HFFc6 (cell line): ENCODE results near the gene HSCB. TPM values are rescaled to one million over a fixed set of nuclear protein-coding genes. Genes with fewer than 3 reads are reported as not detected.
"Not testable (repeated sequence)": the region's sequence is repeated elsewhere in the genome, so short reads cannot be mapped to it uniquely, and the experiment has no call there.

Experiments
- DNase-seq: peaks from one replicate; pipeline ENCODE4 v3.0.0-alpha.2; 2018
- H3K27ac Mint-ChIP-seq: 2 replicates; pipeline ENCODE4 v1.8.0; 2020; ENCODE audit warnings: mild to moderate bottlenecking, mixed read lengths
- H3K27me3 Mint-ChIP-seq: 2 replicates; pipeline ENCODE4 v1.8.0; 2021; ENCODE audit warnings: mild to moderate bottlenecking, moderate library complexity, mixed read lengths; ENCODE audit not compliant: insufficient read depth
- H3K36me3 Mint-ChIP-seq: 2 replicates; pipeline ENCODE4 v1.8.0; 2021; ENCODE audit warnings: low read depth, mixed read lengths
- H3K4me1 Mint-ChIP-seq: 2 replicates; pipeline ENCODE4 v1.8.0; 2020; ENCODE audit warnings: low read depth, mixed read lengths
- H3K4me3 Mint-ChIP-seq: 2 replicates; pipeline ENCODE4 v1.8.0; 2020; ENCODE audit warnings: mild to moderate bottlenecking, moderate library complexity, mixed read lengths
- H3K9me3 Mint-ChIP-seq: 2 replicates; pipeline ENCODE4 v1.8.0; 2020; ENCODE audit warnings: mild to moderate bottlenecking, mixed read lengths
- CTCF ChIP-seq: fragments of 200-600 bp; sonication (generic); IDR thresholded peaks from 2 replicates; pipeline ENCODE4 v1.5.0; 2021; ENCODE audit warnings: antibody characterized with exemption, mild to moderate bottlenecking
- total RNA-seq, 6 experiments: library from RNA; stranded (reverse); fragmentation: NEBNext Ultra II Directional; extraction: Animal tissue kit (Norgen Biotek cat#: 25700); gene quantifications; 2 replicates in 1 of 6; 3 replicates in 5 of 6; pipeline ENCODE4 v1.2.3, GENCODE V29; 2021

Gene HSCB
- total RNA-seq, 6 experiments from 2014 or later, result 15.2 to 18.3 (median 16.5) TPM

DNA sequence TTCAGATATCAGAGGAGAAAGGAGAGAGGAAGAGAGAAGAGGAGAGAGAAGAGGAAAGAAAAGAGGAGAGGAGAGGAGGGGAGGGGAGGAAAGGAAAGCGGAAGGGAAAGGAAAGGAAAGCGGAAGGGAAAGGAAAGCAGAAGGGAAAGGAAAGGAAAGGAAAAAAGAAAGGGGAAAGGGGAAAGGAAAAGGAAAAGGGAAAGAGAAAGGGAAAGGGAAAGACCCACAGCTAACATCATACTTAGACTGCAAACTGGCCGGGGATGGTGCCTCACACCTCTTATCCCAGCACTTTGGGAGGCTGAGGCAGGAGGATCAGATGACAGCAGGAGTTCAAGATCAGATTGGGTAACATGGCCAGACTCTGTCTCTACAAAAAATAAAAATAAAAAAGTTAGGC, 11.7 kb upstream of the HSCB start:
- Mint-ChIP-seq H3K4me1 (peaks cover 5% of the 10 kb centered on the region; the same call in 1 of the 2 replicates), H3K4me3 (no peak overlapping the region), H3K27me3 (peaks cover 1% of the 10 kb centered on the region; the same call in 1 of the 2 replicates), H3K27ac (peak overlapping the region; percentile 36; the same call in 1 of the 2 replicates), H3K36me3 (no peaks in the 10 kb centered on the region), H3K9me3 (no peaks in the 10 kb centered on the region)
- TF ChIP-seq CTCF, result no peak
- no peak for DNase-seq

DNA sequence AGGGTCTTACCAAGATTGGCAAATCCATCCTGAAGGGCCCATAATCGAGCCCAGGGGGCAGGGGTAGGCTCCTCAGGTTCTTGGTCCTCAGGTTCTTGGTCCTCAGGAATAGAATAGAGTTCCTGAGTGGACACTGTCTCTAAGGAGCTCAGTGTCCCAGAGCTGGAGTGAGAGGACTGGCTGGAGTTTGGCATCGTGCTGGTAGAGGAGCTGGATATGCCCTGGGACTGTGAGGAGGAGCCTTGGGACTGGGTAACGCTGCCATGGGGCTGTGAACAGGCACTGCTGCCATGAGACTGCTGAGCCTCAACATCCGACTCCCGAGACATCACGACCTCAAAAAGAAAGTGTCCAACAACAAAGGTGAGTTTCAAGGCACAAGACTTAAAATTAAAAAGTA, 7.4 kb upstream of the HSCB start:
- no peaks in the 10 kb centered on the region for H3K9me3 Mint-ChIP-seq
- no peak for DNase-seq

GRCh38 chr22:28736301-28737155, 5.3 kb upstream of the HSCB start:
- H3K4me3 Mint-ChIP-seq, result no peak overlapping the region
- no peaks in the 10 kb centered on the region for H3K36me3 Mint-ChIP-seq
- H3K27me3 Mint-ChIP-seq, result peaks cover 1% of the 10 kb centered on the region; the same call in 1 of the 2 replicates
- no peaks in the 10 kb centered on the region for H3K9me3 Mint-ChIP-seq
- no peak for TF ChIP-seq CTCF
- H3K27ac Mint-ChIP-seq, result no peak overlapping the region
- H3K4me1 Mint-ChIP-seq, result peaks cover 25% of the 10 kb centered on the region
- DNase-seq, result no peak

More for the DNA sequence above, 7.4 kb upstream of the HSCB start:
- Mint-ChIP-seq H3K4me3 (no peak overlapping the region), H3K27ac (no peak overlapping the region), H3K36me3 (no peaks in the 10 kb centered on the region), H3K27me3 (peaks cover 1% of the 10 kb centered on the region; the same call in 1 of the 2 replicates), H3K4me1 (peaks cover 16% of the 10 kb centered on the region)
- TF ChIP-seq CTCF, result no peak

GRCh38 chr22:28737701-28738100, 4.1 kb upstream of the HSCB start:
- TF ChIP-seq CTCF, result no peak

GRCh38 chr22:28738876-28739275, 3.0 kb upstream of the HSCB start:
- H3K9me3 Mint-ChIP-seq, H3K36me3 Mint-ChIP-seq, DNase-seq, H3K27me3 Mint-ChIP-seq, H3K4me3 Mint-ChIP-seq, H3K27ac Mint-ChIP-seq: not testable (repeated sequence)
- H3K4me1 Mint-ChIP-seq, result peaks cover 41% of the 10 kb centered on the region

More at GRCh38 chr22:28737701-28738100, 4.1 kb upstream of the HSCB start:
- H3K36me3 Mint-ChIP-seq, result no peaks in the 10 kb centered on the region
- no peaks in the 10 kb centered on the region for H3K9me3 Mint-ChIP-seq
- no peak for DNase-seq
- peaks cover 5% of the 10 kb centered on the region; the same call in 1 of the 2 replicates for H3K27me3 Mint-ChIP-seq
- H3K4me1 Mint-ChIP-seq, result peaks cover 29% of the 10 kb centered on the region
- no peak overlapping the region for H3K27ac Mint-ChIP-seq
- no peak overlapping the region for H3K4me3 Mint-ChIP-seq

DNA sequence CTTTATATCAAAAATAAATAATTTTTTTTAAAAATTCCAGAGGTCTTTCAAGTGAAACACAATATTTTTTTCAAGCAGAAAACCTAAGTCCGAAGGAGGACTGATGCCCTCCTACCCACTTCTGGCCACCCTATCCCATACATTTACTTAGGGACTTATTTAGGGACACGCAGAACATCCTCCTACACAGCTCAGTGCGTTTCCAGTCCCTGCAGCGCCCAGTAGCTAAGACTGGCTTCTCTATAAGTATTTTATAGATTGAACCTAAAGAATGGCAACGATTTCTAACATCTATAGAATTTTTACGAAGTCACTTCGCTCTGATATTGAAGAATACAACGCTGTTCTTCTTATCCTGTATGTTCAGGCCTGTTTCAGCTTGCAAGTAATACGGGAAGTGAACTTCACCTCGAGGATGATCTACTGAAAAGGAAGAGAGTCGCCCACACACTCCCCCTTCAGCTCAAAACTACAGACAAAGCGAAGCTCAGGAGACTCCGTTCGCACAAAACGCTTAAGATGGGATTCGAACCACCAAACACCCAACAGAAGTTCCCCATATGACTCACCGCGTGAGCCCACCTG, 547 bp upstream of the HSCB start:
- peak overlapping the region; percentile 93 for H3K4me3 Mint-ChIP-seq
- DNase-seq, result no peak
- peaks cover 3% of the 10 kb centered on the region; the same call in 1 of the 2 replicates for H3K27me3 Mint-ChIP-seq
- H3K27ac Mint-ChIP-seq, result peak overlapping the region; percentile 90
- H3K9me3 Mint-ChIP-seq, result no peaks in the 10 kb centered on the region
- H3K36me3 Mint-ChIP-seq, result peaks cover 3% of the 10 kb centered on the region; the same call in 1 of the 2 replicates
- H3K4me1 Mint-ChIP-seq, result peaks cover 42% of the 10 kb centered on the region
- TF ChIP-seq CTCF, result no peak
